ENCODE measurements around the gene PPFIBP2.

PPFIBP2 gene

DNA sequence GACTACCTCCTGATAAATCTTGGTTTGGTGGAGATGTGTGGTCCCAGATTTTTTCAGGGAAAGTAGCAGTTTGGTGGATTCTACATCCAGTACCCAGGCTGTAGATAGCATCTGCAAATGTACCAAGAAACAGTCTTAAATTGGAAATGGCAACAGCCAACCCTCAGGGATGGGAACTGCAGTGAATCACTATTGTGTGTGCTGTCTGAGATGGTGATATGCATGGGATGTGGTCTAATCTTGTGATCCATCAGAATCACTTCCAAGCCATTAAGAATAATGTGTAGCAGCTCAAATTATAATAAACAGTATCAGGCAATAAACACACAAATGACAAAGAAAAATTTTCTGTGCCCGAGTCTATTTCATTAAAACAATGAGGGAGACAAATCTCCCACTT is 25.1 kb upstream of the PPFIBP2 start:
- no peak for DNase-seq (ENCODE audit: low spot score)
- in situ Hi-C loops (cut with MboI; ENCODE audit: low sequenced_read_pairs, unreplicated experiment), result no loop called here
- TF ChIP-seq, protein P1, sequence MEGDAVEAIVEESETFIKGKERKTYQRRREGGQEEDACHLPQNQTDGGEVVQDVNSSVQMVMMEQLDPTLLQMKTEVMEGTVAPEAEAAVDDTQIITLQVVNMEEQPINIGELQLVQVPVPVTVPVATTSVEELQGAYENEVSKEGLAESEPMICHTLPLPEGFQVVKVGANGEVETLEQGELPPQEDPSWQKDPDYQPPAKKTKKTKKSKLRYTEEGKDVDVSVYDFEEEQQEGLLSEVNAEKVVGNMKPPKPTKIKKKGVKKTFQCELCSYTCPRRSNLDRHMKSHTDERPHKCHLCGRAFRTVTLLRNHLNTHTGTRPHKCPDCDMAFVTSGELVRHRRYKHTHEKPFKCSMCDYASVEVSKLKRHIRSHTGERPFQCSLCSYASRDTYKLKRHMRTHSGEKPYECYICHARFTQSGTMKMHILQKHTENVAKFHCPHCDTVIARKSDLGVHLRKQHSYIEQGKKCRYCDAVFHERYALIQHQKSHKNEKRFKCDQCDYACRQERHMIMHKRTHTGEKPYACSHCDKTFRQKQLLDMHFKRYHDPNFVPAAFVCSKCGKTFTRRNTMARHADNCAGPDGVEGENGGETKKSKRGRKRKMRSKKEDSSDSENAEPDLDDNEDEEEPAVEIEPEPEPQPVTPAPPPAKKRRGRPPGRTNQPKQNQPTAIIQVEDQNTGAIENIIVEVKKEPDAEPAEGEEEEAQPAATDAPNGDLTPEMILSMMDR (IDR thresholded peaks at IDR 0.05; ENCODE audit: borderline replicate concordance, control extremely low read depth, extremely low read depth, insufficient read depth, missing control alignments), result no peak

DNA sequence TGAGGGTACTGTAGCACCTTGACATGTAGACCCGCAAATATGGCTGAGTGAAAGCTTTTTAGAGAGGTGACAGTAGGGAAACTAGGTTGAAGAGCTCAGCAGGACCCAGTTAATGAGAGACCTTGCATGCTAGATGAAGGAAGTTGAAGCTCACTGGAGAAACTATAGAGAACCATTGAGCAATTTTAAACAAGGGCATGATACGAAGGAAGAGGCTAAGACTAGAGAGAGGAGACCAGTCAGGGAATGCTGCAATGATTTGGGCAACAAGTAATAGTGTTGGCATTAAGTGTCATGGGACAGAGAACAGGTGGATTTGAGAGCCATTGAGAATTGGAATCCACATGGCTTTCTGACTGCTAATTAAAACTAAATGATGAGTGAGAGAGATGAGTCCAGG is 24.4 kb upstream of the PPFIBP2 start:
- DNase-seq (ENCODE audit: low spot score), result no peak
- in situ Hi-C loops (cut with MboI; ENCODE audit: low sequenced_read_pairs, unreplicated experiment), result no loop called here
- TF ChIP-seq, protein P1 (IDR thresholded peaks at IDR 0.05; ENCODE audit: borderline replicate concordance, control extremely low read depth, extremely low read depth, insufficient read depth, missing control alignments), result no peak

DNA sequence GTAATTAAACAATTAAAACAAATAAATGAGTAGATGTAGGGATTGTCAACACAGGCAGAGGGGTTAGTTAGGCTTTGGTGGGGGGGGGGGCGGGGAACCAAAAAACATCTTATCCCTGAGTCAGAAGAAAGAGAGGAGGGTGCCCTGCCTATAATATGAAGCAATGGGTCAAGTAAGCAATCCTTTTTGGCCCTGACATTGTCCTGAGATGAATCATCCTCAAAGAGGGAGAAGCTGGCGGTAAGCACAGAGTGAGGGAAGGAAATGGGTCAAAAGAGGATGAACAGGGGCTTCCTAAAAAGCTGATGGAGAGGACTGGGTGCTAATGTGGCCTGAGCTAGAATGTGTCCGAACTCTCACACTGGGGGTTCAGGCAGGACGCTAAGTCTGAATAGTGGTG is 23.7 kb upstream of the PPFIBP2 start:
- in situ Hi-C loops (cut with MboI; ENCODE audit: low sequenced_read_pairs, unreplicated experiment), result no loop called here

DNA sequence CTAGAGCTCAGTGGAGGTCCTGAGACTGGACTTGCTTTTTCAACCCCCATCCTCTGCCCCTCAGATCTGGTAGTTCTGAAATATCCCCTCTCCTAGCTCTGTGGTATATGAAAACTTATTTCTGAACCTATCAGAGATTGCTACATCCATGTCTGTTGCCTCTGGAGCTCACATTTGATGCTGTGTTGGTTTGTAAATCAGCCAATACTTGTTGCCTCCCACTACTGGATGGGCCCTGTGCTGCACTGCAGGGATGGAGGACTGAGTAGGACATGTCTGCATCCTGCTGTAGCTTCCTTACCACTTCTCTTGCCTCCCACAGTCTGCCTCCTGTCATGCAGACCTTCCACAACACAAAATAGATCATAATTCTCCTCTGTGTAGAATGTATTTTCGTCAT is 23.3 kb upstream of the PPFIBP2 start:
- in situ Hi-C loops (cut with MboI; ENCODE audit: low sequenced_read_pairs, unreplicated experiment), result no loop called here
- DNase-seq (ENCODE audit: low spot score), result no peak
- TF ChIP-seq, protein P1 (IDR thresholded peaks at IDR 0.05; ENCODE audit: borderline replicate concordance, control extremely low read depth, extremely low read depth, insufficient read depth, missing control alignments), result no peak

More for the DNA sequence above, 23.7 kb upstream of the PPFIBP2 start:
- DNase-seq (ENCODE audit: low spot score), result no peak
- TF ChIP-seq, protein P1 (IDR thresholded peaks at IDR 0.05; ENCODE audit: borderline replicate concordance, control extremely low read depth, extremely low read depth, insufficient read depth, missing control alignments), result no peak

DNA sequence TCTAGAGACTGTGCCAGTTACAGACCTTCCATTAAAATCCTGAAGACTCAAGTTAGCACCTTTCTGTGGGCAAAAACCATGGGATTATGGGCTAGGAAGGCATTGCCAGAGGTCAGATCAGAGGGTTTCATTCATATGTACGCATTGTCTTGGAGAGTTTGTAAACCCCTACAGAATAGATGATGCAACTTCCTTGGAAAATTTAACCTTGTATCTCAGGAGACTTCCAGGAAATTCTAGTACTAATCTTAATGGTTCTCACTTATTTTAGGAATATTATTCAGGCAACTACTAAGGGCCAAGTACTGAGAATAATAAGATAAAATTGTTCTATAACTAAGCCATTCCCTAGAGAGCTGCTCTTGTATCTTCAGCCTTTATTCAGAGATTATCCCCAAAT is 21.5 kb upstream of the PPFIBP2 start:
- DNase-seq (ENCODE audit: low spot score), result no peak
- TF ChIP-seq, protein P1 (IDR thresholded peaks at IDR 0.05; ENCODE audit: borderline replicate concordance, control extremely low read depth, extremely low read depth, insufficient read depth, missing control alignments), result no peak
- in situ Hi-C loops (cut with MboI; ENCODE audit: low sequenced_read_pairs, unreplicated experiment), result no loop called here

DNA sequence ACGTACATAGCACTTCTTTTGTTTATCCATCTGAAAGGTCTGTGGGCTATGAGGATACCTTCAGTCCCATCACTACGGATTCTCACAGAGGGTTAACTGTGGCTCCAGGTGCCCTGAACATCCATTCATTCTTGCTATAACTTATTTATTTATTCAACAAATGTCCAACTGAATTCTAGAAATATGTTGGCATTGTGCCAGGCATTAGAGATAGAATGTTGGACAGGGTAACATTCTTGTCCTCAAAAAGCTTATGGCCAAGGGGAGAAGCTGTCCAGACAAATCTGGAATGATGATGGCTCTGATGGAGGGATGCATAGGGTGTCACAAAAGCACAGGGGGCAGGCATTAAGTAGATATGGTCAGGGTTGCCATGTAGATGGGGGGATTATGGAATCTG is 20.1 kb upstream of the PPFIBP2 start:
- no peak for DNase-seq (ENCODE audit: low spot score)
- in situ Hi-C loops (cut with MboI; ENCODE audit: low sequenced_read_pairs, unreplicated experiment), result no loop called here
- TF ChIP-seq, protein P1 (IDR thresholded peaks at IDR 0.05; ENCODE audit: borderline replicate concordance, control extremely low read depth, extremely low read depth, insufficient read depth, missing control alignments), result no peak
